GM13976 (cell line): ENCODE measurements around the gene HAPLN3.

Source experiments
- DNase-seq: peaks from one replicate; pipeline ENCODE4 v3.0.0; 2012; ENCODE audit warnings: low spot score
- in situ Hi-C: fragments of 300-500 bp; cut with MboI; formaldehyde crosslinking; loops from one replicate; pipeline ENCODE4 v1.12.0; 2022; ENCODE audit warnings: low sequenced_read_pairs, mixed read lengths, inconsistent platforms; ENCODE audit not compliant: unreplicated experiment
- TF ChIP-seq, protein P1 (sequence below): IDR thresholded peaks from 2 replicates; pipeline ENCODE4 v1.5.1; 2012; ENCODE audit warnings: borderline replicate concordance, mild to moderate bottlenecking; ENCODE audit not compliant: insufficient read depth; ENCODE audit errors: extremely low read depth, missing control alignments, control extremely low read depth

The HAPLN3 gene

DNA sequence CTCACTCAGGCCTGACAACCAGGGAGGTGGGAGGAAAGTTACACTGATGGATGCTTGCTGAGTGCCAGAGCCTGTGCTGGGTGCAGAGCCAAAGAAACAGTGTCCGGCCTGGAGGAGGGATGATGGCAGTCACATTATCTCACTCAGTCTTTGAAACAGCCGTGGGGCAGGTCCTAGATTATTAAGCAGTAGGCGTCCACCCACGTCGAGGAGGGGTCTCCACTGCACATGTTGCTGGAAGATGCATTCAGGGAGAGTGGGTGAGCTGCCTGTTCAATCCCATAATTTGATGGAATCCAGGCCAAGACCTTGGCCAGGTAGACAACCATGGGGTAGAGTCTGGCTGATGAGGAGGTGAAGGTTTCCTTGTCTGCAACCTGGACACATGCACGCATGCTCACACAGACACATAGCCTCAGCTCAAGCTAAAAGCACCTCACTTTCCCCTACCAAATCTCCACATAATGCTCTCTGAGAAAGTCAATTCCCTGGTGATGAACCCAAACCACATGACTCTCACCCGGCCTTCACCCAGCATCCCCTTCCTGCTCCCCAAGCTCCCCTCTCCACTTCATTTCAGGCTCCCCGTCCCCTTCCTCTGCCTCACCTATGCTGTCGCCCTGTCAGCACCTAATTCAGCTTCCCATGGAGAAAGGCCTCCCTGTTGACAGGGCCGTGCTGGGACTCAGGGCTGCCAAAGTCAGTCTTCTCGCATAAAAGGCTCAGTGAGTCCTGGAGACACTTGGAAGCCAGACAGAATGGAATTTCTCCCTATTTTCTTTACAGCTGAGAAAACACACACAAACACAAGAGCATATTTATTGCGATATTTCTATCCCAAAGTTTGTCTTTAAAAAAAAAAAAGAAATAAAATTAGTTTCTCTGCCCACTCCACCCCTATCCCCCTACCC, 62.3 kb downstream of the HAPLN3 start:
- DNase-seq: no peak
- in situ Hi-C loops: no loop called here
- TF ChIP-seq, protein P1, sequence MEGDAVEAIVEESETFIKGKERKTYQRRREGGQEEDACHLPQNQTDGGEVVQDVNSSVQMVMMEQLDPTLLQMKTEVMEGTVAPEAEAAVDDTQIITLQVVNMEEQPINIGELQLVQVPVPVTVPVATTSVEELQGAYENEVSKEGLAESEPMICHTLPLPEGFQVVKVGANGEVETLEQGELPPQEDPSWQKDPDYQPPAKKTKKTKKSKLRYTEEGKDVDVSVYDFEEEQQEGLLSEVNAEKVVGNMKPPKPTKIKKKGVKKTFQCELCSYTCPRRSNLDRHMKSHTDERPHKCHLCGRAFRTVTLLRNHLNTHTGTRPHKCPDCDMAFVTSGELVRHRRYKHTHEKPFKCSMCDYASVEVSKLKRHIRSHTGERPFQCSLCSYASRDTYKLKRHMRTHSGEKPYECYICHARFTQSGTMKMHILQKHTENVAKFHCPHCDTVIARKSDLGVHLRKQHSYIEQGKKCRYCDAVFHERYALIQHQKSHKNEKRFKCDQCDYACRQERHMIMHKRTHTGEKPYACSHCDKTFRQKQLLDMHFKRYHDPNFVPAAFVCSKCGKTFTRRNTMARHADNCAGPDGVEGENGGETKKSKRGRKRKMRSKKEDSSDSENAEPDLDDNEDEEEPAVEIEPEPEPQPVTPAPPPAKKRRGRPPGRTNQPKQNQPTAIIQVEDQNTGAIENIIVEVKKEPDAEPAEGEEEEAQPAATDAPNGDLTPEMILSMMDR: no peak

DNA sequence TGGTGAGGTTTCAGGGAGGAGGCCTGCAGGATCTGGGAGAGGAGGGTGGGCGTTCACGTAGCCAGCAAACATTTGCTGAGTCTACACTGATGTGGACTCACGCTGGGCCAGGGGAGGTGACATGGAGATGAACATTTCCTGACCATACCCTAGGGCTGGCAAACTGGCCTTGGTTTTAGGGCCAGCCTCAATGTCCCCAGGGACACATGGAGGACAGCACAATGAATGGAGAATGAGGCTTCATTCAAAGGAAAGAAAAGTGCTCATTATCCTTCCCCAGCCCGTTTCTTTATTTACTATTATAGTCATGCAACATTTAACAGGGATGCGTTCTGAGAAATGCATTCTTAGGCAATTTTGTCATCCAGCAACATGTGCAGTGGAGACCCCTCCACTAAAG, 65.3 kb downstream of the HAPLN3 start:
- in situ Hi-C loops: no loop called here
- TF ChIP-seq, protein P1: no peak
- DNase-seq: no peak

DNA sequence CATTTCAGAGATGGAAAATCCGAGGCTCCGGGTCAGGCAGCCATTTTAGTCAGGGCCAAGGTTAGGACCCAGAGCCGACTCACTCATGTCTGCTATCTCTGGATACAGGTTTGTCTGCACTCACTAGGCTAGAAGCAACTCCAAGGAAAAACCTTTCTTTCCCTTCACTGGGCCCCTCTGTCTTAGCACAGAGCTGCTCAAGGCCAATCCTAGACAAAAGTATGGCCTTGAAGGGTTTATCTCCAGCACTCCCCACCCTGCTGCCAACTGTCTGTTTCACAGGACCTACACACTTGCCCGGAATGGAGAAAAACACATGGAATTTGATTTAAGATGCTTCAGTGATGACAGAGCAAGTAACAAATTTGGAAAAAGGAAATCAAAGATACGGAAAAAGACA, 66.6 kb downstream of the HAPLN3 start:
- DNase-seq: no peak
- TF ChIP-seq, protein P1: no peak
- in situ Hi-C loops: no loop called here
